Measurements from ENCODE around the gene CTSH. TPM values are rescaled to one million over a fixed set of nuclear protein-coding genes. Genes with fewer than 3 reads are reported as not detected.

CTSH gene
- total and polyA plus RNA-seq, 2 of the 13 experiments (the other 11 are each of a cell fraction or from before 2014, with no cell fraction given): 265 to 653 TPM

GRCh38 chr15:78944669-78945407, at the start of gene CTSH (continued):
- TF ChIP-seq ZNF710 (CRISPR knock-in tag; IDR thresholded peaks at IDR 0.05; ENCODE audit: borderline replicate concordance) (no peak; the same call in 1 of the 2 replicates), PRMT3 (CRISPR knock-in tag; IDR thresholded peaks at IDR 0.05; ENCODE audit: borderline replicate concordance, low read depth) (peak; percentile 85; the same call in 1 of the 2 replicates), ZNF564 (CRISPR knock-in tag; IDR thresholded peaks at IDR 0.05) (peak; percentile 85), ATF7 (IDR thresholded peaks at IDR 0.05) (no peak), ATF7 (CRISPR knock-in tag; IDR thresholded peaks at IDR 0.05) (0 out of 2 replicates have a peak, but pooled peaks have one; percentile 25), ATF1 (CRISPR knock-in tag; IDR thresholded peaks at IDR 0.05) (no peak), ZSCAN9 (CRISPR knock-in tag; IDR thresholded peaks at IDR 0.05; ENCODE audit: borderline replicate concordance) (peak; percentile 90), ZFP37 (CRISPR knock-in tag; IDR thresholded peaks at IDR 0.05; ENCODE audit: borderline replicate concordance) (no peak), ZNF496 (CRISPR knock-in tag; IDR thresholded peaks at IDR 0.05; ENCODE audit: insufficient replicate concordance) (no peak), SUZ12 (IDR thresholded peaks at IDR 0.05; ENCODE audit: low read depth, low read length) (no peak), ARNTL (CRISPR knock-in tag; IDR thresholded peaks at IDR 0.05) (peak; percentile 80), NFATC3 (CRISPR knock-in tag; IDR thresholded peaks at IDR 0.05) (no peak), TCF12 (IDR thresholded peaks at IDR 0.05) (no peak), TCF12 (CRISPR knock-in tag; IDR thresholded peaks at IDR 0.05) (no peak), CAMTA2 (CRISPR knock-in tag; IDR thresholded peaks at IDR 0.05; ENCODE audit: borderline replicate concordance) (no peak; the same call in 1 of the 2 replicates), ZBTB21 (CRISPR knock-in tag; IDR thresholded peaks at IDR 0.05) (no peak), DPF2 (CRISPR knock-in tag; IDR thresholded peaks at IDR 0.05; ENCODE audit: borderline replicate concordance, low read depth) (no peak; the same call in 1 of the 2 replicates), ZNF44 (CRISPR knock-in tag; IDR thresholded peaks at IDR 0.05) (no peak)
- TF ChIP-seq, protein P1, sequence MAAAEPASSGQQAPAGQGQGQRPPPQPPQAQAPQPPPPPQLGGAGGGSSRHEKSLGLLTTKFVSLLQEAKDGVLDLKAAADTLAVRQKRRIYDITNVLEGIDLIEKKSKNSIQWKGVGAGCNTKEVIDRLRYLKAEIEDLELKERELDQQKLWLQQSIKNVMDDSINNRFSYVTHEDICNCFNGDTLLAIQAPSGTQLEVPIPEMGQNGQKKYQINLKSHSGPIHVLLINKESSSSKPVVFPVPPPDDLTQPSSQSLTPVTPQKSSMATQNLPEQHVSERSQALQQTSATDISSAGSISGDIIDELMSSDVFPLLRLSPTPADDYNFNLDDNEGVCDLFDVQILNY (CRISPR knock-in tag; conservative IDR thresholded peaks at IDR 0.05): peak; percentile 33; the same call in 1 of the 2 replicates
- TF ChIP-seq, protein P2, sequence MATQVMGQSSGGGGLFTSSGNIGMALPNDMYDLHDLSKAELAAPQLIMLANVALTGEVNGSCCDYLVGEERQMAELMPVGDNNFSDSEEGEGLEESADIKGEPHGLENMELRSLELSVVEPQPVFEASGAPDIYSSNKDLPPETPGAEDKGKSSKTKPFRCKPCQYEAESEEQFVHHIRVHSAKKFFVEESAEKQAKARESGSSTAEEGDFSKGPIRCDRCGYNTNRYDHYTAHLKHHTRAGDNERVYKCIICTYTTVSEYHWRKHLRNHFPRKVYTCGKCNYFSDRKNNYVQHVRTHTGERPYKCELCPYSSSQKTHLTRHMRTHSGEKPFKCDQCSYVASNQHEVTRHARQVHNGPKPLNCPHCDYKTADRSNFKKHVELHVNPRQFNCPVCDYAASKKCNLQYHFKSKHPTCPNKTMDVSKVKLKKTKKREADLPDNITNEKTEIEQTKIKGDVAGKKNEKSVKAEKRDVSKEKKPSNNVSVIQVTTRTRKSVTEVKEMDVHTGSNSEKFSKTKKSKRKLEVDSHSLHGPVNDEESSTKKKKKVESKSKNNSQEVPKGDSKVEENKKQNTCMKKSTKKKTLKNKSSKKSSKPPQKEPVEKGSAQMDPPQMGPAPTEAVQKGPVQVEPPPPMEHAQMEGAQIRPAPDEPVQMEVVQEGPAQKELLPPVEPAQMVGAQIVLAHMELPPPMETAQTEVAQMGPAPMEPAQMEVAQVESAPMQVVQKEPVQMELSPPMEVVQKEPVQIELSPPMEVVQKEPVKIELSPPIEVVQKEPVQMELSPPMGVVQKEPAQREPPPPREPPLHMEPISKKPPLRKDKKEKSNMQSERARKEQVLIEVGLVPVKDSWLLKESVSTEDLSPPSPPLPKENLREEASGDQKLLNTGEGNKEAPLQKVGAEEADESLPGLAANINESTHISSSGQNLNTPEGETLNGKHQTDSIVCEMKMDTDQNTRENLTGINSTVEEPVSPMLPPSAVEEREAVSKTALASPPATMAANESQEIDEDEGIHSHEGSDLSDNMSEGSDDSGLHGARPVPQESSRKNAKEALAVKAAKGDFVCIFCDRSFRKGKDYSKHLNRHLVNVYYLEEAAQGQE (IDR thresholded peaks at IDR 0.05; ENCODE audit: borderline replicate concordance in 1 of 2, low read depth in 1 of 2, low read length in 2 of 2): 0 out of 4 replicates have a peak, but pooled peaks of 1 of the 2 experiments have one; percentile 29
- TF ChIP-seq, protein P3, sequence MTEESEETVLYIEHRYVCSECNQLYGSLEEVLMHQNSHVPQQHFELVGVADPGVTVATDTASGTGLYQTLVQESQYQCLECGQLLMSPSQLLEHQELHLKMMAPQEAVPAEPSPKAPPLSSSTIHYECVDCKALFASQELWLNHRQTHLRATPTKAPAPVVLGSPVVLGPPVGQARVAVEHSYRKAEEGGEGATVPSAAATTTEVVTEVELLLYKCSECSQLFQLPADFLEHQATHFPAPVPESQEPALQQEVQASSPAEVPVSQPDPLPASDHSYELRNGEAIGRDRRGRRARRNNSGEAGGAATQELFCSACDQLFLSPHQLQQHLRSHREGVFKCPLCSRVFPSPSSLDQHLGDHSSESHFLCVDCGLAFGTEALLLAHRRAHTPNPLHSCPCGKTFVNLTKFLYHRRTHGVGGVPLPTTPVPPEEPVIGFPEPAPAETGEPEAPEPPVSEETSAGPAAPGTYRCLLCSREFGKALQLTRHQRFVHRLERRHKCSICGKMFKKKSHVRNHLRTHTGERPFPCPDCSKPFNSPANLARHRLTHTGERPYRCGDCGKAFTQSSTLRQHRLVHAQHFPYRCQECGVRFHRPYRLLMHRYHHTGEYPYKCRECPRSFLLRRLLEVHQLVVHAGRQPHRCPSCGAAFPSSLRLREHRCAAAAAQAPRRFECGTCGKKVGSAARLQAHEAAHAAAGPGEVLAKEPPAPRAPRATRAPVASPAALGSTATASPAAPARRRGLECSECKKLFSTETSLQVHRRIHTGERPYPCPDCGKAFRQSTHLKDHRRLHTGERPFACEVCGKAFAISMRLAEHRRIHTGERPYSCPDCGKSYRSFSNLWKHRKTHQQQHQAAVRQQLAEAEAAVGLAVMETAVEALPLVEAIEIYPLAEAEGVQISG (CRISPR knock-in tag; IDR thresholded peaks at IDR 0.05): peak; percentile 93
